ENCODE results near the gene RSPH10B.
"Not testable (repeated sequence)": the region's sequence is repeated elsewhere in the genome, so short reads cannot be mapped to it uniquely, and the experiment has no call there.

RSPH10B gene

GRCh38 chr7:5926263-5926870, 44.1 kb downstream of the RSPH10B start:
- not testable (repeated sequence) for DNase-seq

- not testable (repeated sequence) for DNase-seq
Measured at GRCh38 chr7:5924630-5925029, 45.9 kb downstream of the RSPH10B start.

GRCh38 chr7:5924180-5924579, 46.3 kb downstream of the RSPH10B start:
- not testable (repeated sequence) for DNase-seq

GRCh38 chr7:5916529-5916928, 54.0 kb downstream of the RSPH10B start:
- not testable (repeated sequence) for DNase-seq

DNA sequence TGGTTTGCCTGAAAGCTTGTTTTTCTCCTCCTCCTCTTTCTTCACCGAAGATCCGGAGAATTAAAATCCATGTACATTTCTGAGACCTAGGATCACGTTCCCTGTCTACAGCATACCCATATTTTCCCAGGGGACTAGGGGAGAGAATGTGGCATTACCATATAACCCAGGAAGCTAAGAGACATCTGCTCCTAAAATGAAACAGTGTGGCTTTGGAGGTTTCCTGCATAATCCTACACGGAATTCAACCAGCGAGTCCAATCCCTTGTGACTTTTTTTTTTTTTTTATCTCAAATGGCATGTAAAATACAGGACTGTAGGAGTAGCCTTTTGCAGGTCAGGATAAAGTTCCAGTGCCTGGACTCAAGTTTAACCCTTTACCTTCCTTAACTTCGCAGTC, 61.7 kb downstream of the RSPH10B start:
- not testable (repeated sequence) for DNase-seq

- not testable (repeated sequence) for DNase-seq
Measured at GRCh38 chr7:5904726-5905125, 65.8 kb downstream of the RSPH10B start.

- not testable (repeated sequence) for DNase-seq
Measured at GRCh38 chr7:5903002-5903401, 67.5 kb downstream of the RSPH10B start.

DNA sequence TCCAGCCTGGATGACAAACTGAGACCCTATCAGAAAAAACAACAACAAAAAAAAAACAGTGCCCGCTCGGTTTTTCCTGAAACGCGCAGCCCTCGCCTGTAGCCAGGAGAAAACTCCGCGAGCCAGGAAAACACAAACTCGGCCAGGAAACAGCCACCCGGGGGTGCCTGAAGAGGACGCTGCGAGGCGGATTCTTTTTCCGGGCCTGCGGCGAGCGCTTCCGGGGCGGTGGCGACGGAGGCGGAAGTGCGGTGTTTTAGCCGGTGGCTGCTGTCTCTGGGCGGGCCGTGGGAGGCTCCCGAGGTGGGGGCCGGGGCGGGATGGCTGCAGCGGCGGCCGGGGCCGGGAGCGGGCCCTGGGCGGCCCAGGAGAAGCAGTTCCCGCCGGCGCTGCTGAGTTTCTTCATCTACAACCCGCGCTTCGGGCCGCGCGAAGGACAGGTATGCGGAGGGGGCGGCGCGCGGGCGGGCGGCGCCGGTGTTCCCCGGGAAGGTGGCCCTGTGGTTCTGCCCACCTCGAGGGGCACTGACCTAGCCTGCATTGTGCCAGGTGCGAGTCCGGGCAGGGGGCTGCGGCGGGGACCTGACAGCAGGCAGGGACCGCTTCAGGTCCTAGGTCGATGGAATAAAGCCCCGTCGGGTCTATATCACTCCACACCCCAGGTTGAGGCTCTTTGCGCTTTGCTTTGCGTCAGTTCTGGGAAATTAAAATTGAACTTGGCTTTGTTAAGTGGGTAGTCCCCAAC, 71.8 kb downstream of the RSPH10B start, which contains the start of gene CCZ1:
Gene CCZ1, plus strand, starts transcription at position 254 of the 745 bp plus-strand sequence. Its CDS starts 67 bp downstream, at position 321.
- peak; percentile 87 for DNase-seq

DNA sequence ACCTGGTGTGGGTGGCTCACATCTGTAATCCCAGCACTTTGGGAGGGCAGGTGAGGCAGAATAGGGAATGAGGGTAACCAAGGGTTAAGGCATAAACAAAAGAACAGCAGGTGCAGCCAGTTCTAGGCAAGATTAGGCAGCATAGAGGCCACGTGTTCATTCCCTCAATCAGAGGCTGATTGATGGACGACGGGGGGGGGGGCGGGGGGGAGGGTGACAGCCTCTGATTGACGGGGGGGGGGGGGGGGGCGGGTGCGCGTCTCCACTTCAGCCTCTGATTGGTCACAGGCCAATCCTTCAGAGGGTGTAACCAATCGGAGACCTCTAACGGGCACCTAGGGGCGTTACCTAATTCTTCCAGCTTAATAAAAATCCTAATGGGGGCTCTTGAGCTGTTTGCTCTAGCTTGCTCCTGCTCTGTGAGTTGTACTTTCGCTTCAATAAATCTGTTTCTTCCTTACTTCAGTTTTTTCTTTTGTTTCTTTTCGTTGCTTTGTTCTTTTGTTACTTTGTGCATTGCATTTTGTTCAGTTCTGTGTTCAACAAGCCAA, 73.0 kb downstream of the RSPH10B start:
- DNase-seq: peak; percentile 42

DNA sequence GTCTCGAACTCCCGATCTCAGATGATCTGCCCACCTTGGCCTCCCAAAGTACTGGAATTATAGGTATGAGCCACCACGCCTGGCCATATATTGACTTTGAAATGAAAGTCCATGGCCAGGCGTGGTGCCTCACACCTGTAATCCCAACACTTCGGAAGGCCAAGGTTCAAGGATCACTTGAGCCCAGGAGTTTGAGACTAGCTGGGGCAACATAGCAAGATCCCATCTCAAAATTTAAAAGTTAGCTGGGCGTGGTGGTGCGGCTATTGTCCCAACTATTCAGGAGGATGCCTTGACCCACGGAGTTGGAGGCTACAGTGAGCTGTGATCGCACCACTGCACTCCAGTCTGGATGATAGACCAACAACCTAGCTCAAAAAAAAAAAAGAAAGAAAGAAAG, 78.0 kb downstream of the RSPH10B start:
- no peak for DNase-seq

GRCh38 chr7:5890244-5890643, 80.2 kb downstream of the RSPH10B start:
- peak; percentile 57 for DNase-seq

DNA sequence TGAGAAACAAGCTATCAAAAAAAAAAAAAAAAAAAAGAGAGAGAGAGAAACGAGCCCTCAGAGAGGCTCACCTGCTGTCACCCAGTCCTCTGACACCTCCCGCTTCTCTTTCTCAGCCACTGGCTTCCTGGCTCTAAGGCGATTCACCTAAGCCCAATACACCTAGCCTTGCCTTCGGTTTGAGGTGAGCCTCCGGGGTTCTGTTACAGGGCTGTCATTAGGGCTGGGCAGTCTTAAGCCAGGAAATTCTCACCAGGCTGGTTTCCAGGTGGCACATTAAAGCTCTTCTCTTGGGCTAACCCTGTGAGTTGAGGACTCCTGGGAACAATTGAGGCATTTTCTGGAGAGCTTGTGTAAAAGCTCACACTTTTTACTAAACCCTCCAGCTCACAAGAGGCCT, 82.5 kb downstream of the RSPH10B start:
- not testable (repeated sequence) for DNase-seq

DNA sequence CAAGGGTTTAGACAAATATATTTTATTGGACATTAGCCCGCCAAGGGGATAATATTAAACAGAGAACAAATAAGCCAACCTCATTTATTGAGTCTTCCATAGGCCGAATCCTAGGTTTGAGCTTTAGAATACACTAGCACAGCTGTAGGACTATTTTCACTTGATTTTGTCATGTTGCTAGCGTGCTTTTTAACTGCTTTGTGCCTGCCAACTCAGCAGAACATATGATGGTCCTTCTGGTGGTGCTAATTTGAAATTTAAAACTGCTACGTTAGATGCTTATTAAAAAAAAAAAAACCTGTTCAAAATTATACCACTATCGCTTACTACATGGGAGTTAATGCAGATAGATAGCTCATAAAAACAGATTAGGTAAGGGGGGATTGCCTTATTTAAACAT, 86.1 kb downstream of the RSPH10B start:
- not testable (repeated sequence) for DNase-seq

DNA sequence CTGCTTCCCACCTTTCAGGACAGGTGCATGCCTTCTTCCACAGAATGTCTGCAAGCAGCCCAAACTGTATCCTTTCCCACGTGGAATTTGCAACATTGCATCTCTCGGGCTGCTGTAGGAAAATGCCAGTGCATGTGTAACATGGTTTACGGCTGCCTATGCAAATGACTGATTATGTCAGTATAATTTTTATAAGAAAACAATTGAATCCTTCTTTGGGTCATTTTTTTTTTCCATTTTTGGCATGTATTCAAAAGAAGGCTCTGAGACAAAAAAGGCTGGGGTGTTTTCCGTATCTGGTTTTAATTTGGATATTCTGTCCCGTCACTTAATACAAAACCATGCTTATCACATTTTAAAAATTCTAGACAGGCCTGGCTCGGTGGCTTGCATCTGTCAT, 90.4 kb downstream of the RSPH10B start:
- not testable (repeated sequence) for DNase-seq

- DNase-seq: not testable (repeated sequence)
Measured at GRCh38 chr7:5879591-5879990, 90.9 kb downstream of the RSPH10B start.
